ENCODE measurements around the gene GLI1.
A peak's percentile ranks its signal among the peaks of the same experiment; 100 is the strongest.
"Not testable (repeated sequence)": the region's sequence is repeated elsewhere in the genome, so short reads cannot be mapped to it uniquely, and the experiment has no call there.

GLI1 gene

GRCh38 chr12:57441846-57442427 lies 17.6 kb upstream of the GLI1 start:
- DNase-seq: no peak

GRCh38 chr12:57444337-57444736 lies 15.2 kb upstream of the GLI1 start:
- DNase-seq: not testable (repeated sequence)

GRCh38 chr12:57444744-57445143 lies 14.8 kb upstream of the GLI1 start:
- DNase-seq: no peak

- no peak for DNase-seq
Measured at GRCh38 chr12:57446292-57446960, 13.2 kb upstream of the GLI1 start.

GRCh38 chr12:57448669-57449068 lies 10.9 kb upstream of the GLI1 start:
- no peak for DNase-seq

- no peak for DNase-seq
Measured at GRCh38 chr12:57449375-57449774, 10.2 kb upstream of the GLI1 start.

- DNase-seq: no peak
Measured at GRCh38 chr12:57450057-57450456, 9.5 kb upstream of the GLI1 start.

- DNase-seq: no peak
Measured at GRCh38 chr12:57451233-57451778, 8.3 kb upstream of the GLI1 start.

- peak; percentile 67 for DNase-seq
Measured at GRCh38 chr12:57452181-57452936, 7.2 kb upstream of the GLI1 start.

GRCh38 chr12:57452937-57453509 lies 6.6 kb upstream of the GLI1 start:
- DNase-seq: peak; percentile 82

- DNase-seq: no peak
Measured at GRCh38 chr12:57454213-57454565, 5.4 kb upstream of the GLI1 start.

GRCh38 chr12:57454566-57455373 lies 4.8 kb upstream of the GLI1 start, which contains the start of gene INHBE:
TSS of gene INHBE (plus strand) at chr12:57455307. CDS start at chr12:57455537, 230 bp downstream.
- peak; percentile 45 for DNase-seq

- no peak for DNase-seq
Measured at GRCh38 chr12:57455374-57456144, 4.0 kb upstream of the GLI1 start.

GRCh38 chr12:57456145-57456700 lies 3.4 kb upstream of the GLI1 start:
- DNase-seq: no peak

GRCh38 chr12:57456737-57457490 lies 2.7 kb upstream of the GLI1 start:
- no peak for DNase-seq

GRCh38 chr12:57458665-57459054 lies 925 bp upstream of the GLI1 start:
- no peak for DNase-seq

- DNase-seq: peak; percentile 97
Measured at GRCh38 chr12:57459055-57459749, 383 bp upstream of the GLI1 start.

- no peak for DNase-seq
Measured at GRCh38 chr12:57460468-57460784, 841 bp downstream of the GLI1 start.

- peak; percentile 58 for DNase-seq
Measured at GRCh38 chr12:57460841-57461275, 1.3 kb downstream of the GLI1 start.

GRCh38 chr12:57461276-57461916 lies 1.8 kb downstream of the GLI1 start:
- peak; percentile 91 for DNase-seq

Measured in right hindlimb (tissue), 1 donor.